ENCODE data around the gene LSM14B.

Gene LSM14B

GRCh38 chr20:62149532-62150309 is 27.4 kb downstream of the LSM14B start:
- no peak overlapping the region for H3K4me3 ChIP-seq (ENCODE audit: control insufficient read depth in 1 of 7, extremely low read depth in 1 of 7, insufficient read depth in 4 of 7, low read depth in 2 of 7, low read length in 6 of 7)
- POLR2A ChIA-PET: no interaction called here
- H3K27me3 ChIP-seq (replicated peaks in 2 of 5; ENCODE audit: control insufficient read depth in 4 of 5, insufficient read depth in 5 of 5, low read length in 4 of 5): no peaks in the 10 kb centered on the region
- WGBS (ENCODE audit: insufficient coverage): 96% methylated on average over 24 of the region's 24 CpGs
- peaks cover 4 to 10% (median 5%) of the 10 kb centered on the region in 4 experiments for H3K4me1 ChIP-seq (ENCODE audit: control extremely low read depth in 1 of 4, control insufficient read depth in 4 of 4, insufficient read depth in 4 of 4, low read length in 3 of 4)
- H3K36me3 ChIP-seq (ENCODE audit: control insufficient read depth in 4 of 4, insufficient read depth in 4 of 4, low read length in 3 of 4): peaks cover 0 to 50% (median 20%) of the 10 kb centered on the region in 4 experiments
- CTCF ChIA-PET: interaction anchor here (1.3 kb wide), 1 partner anchor 38 kb away, joined by 3 read pairs; no protein-coding TSS in a partner anchor
- no peak overlapping the region for H3K27ac ChIP-seq (ENCODE audit: insufficient read depth in 1 of 2, low read depth in 1 of 2, low read length in 2 of 2, poor library complexity in 1 of 2, severe bottlenecking in 2 of 2)
- peaks cover 0 to 14% (median 8%) of the 10 kb centered on the region in 5 experiments for H3K9me3 ChIP-seq (ENCODE audit: control extremely low read depth in 1 of 5, control insufficient read depth in 4 of 5, insufficient read depth in 2 of 5, low read depth in 1 of 5, low read length in 4 of 5)
- no peak for DNase-seq

GRCh38 chr20:62150310-62150575 is 28.0 kb downstream of the LSM14B start:
- Histone ChIP-seq H3K4me3 (ENCODE audit: control insufficient read depth in 1 of 7, extremely low read depth in 1 of 7, insufficient read depth in 4 of 7, low read depth in 2 of 7, low read length in 6 of 7) (no peak overlapping the region), H3K4me1 (ENCODE audit: control extremely low read depth in 1 of 4, control insufficient read depth in 4 of 4, insufficient read depth in 4 of 4, low read length in 3 of 4) (peaks cover 0 to 5% (median 0%) of the 10 kb centered on the region in 4 experiments), H3K27me3 (replicated peaks in 2 of 5; ENCODE audit: control insufficient read depth in 4 of 5, insufficient read depth in 5 of 5, low read length in 4 of 5) (no peaks in the 10 kb centered on the region), H3K9me3 (ENCODE audit: control extremely low read depth in 1 of 5, control insufficient read depth in 4 of 5, insufficient read depth in 2 of 5, low read depth in 1 of 5, low read length in 4 of 5) (peaks cover 0 to 14% (median 8%) of the 10 kb centered on the region in 5 experiments), H3K36me3 (ENCODE audit: control insufficient read depth in 4 of 4, insufficient read depth in 4 of 4, low read length in 3 of 4) (peaks cover 0 to 50% (median 20%) of the 10 kb centered on the region in 4 experiments), H3K27ac (ENCODE audit: insufficient read depth in 1 of 2, low read depth in 1 of 2, low read length in 2 of 2, poor library complexity in 1 of 2, severe bottlenecking in 2 of 2) (no peak overlapping the region)
- no peak for DNase-seq
- CTCF ChIA-PET: interaction anchor here (1.3 kb wide), 1 partner anchor 38 kb away, joined by 3 read pairs; no protein-coding TSS in a partner anchor
- 98% methylated on average over 11 of the region's 11 CpGs for WGBS (ENCODE audit: insufficient coverage)
- POLR2A ChIA-PET: no interaction called here

- H3K27ac ChIP-seq (ENCODE audit: insufficient read depth in 1 of 2, low read depth in 1 of 2, low read length in 2 of 2, poor library complexity in 1 of 2, severe bottlenecking in 2 of 2): no peak overlapping the region
- ChIA-PET CTCF (no interaction called here), POLR2A (no interaction called here)
- no peak overlapping the region for H3K4me3 ChIP-seq (ENCODE audit: control insufficient read depth in 1 of 7, extremely low read depth in 1 of 7, insufficient read depth in 4 of 7, low read depth in 2 of 7, low read length in 6 of 7)
- H3K27me3 ChIP-seq (replicated peaks in 2 of 5; ENCODE audit: control insufficient read depth in 4 of 5, insufficient read depth in 5 of 5, low read length in 4 of 5): no peaks in the 10 kb centered on the region
- no peaks in the 10 kb centered on the region for H3K4me1 ChIP-seq (ENCODE audit: control extremely low read depth in 1 of 4, control insufficient read depth in 4 of 4, insufficient read depth in 4 of 4, low read length in 3 of 4)
- peaks cover 0 to 14% (median 8%) of the 10 kb centered on the region in 5 experiments for H3K9me3 ChIP-seq (ENCODE audit: control extremely low read depth in 1 of 5, control insufficient read depth in 4 of 5, insufficient read depth in 2 of 5, low read depth in 1 of 5, low read length in 4 of 5)
- WGBS (ENCODE audit: insufficient coverage): 95% methylated on average over 9 of the region's 11 CpGs
- peaks cover 0 to 47% (median 18%) of the 10 kb centered on the region in 4 experiments for H3K36me3 ChIP-seq (ENCODE audit: control insufficient read depth in 4 of 4, insufficient read depth in 4 of 4, low read length in 3 of 4)
- no peak for DNase-seq
Observed at GRCh38 chr20:62151225-62151624, 28.9 kb downstream of the LSM14B start.

GRCh38 chr20:62151835-62152364 is 29.6 kb downstream of the LSM14B start:
- Histone ChIP-seq H3K27me3 (replicated peaks in 2 of 5; ENCODE audit: control insufficient read depth in 4 of 5, insufficient read depth in 5 of 5, low read length in 4 of 5) (no peaks in the 10 kb centered on the region), H3K9me3 (ENCODE audit: control extremely low read depth in 1 of 5, control insufficient read depth in 4 of 5, insufficient read depth in 2 of 5, low read depth in 1 of 5, low read length in 4 of 5) (peaks cover 0 to 14% (median 8%) of the 10 kb centered on the region in 5 experiments), H3K27ac (ENCODE audit: insufficient read depth in 1 of 2, low read depth in 1 of 2, low read length in 2 of 2, poor library complexity in 1 of 2, severe bottlenecking in 2 of 2) (no peak overlapping the region), H3K4me3 (ENCODE audit: control insufficient read depth in 1 of 7, extremely low read depth in 1 of 7, insufficient read depth in 4 of 7, low read depth in 2 of 7, low read length in 6 of 7) (no peak overlapping the region), H3K36me3 (ENCODE audit: control insufficient read depth in 4 of 4, insufficient read depth in 4 of 4, low read length in 3 of 4) (peaks cover 0 to 46% (median 17%) of the 10 kb centered on the region in 4 experiments), H3K4me1 (ENCODE audit: control extremely low read depth in 1 of 4, control insufficient read depth in 4 of 4, insufficient read depth in 4 of 4, low read length in 3 of 4) (peaks cover 0 to 4% (median 2%) of the 10 kb centered on the region in 4 experiments)
- ChIA-PET CTCF (interaction anchor here (1.0 kb wide), 1 partner anchor 13 kb away, joined by 3 read pairs; no protein-coding TSS in a partner anchor), POLR2A (no interaction called here)
- DNase-seq: no peak
- 95% methylated on average over 20 of the region's 23 CpGs for WGBS (ENCODE audit: insufficient coverage)

- Histone ChIP-seq H3K27me3 (replicated peaks in 2 of 5; ENCODE audit: control insufficient read depth in 4 of 5, insufficient read depth in 5 of 5, low read length in 4 of 5) (no peaks in the 10 kb centered on the region), H3K9me3 (ENCODE audit: control extremely low read depth in 1 of 5, control insufficient read depth in 4 of 5, insufficient read depth in 2 of 5, low read depth in 1 of 5, low read length in 4 of 5) (peaks cover 0 to 14% (median 8%) of the 10 kb centered on the region in 5 experiments), H3K36me3 (ENCODE audit: control insufficient read depth in 4 of 4, insufficient read depth in 4 of 4, low read length in 3 of 4) (peaks cover 2 to 58% (median 28%) of the 10 kb centered on the region in 4 experiments), H3K27ac (ENCODE audit: insufficient read depth in 1 of 2, low read depth in 1 of 2, low read length in 2 of 2, poor library complexity in 1 of 2, severe bottlenecking in 2 of 2) (no peak overlapping the region), H3K4me1 (ENCODE audit: control extremely low read depth in 1 of 4, control insufficient read depth in 4 of 4, insufficient read depth in 4 of 4, low read length in 3 of 4) (peaks cover 0 to 6% (median 2%) of the 10 kb centered on the region in 4 experiments), H3K4me3 (ENCODE audit: control insufficient read depth in 1 of 7, extremely low read depth in 1 of 7, insufficient read depth in 4 of 7, low read depth in 2 of 7, low read length in 6 of 7) (no peak overlapping the region)
- no peak for DNase-seq
- 98% methylated on average over 14 of the region's 29 CpGs for WGBS (ENCODE audit: insufficient coverage)
- ChIA-PET POLR2A (interaction anchor here (0.9 to 1.4 kb wide), 2 partner anchors 11 to 145 kb away, joined by 3 to 6 read pairs; no protein-coding TSS in a partner anchor), CTCF (interaction anchor here (0.8 to 2.8 kb wide), 12 partner anchors 8 to 145 kb away, joined by 3 to 26 read pairs (median 5); no protein-coding TSS in a partner anchor)
Observed at GRCh38 chr20:62155428-62156253, 33.4 kb downstream of the LSM14B start.

GRCh38 chr20:62156254-62156556 is 33.9 kb downstream of the LSM14B start:
- Histone ChIP-seq H3K27me3 (replicated peaks in 2 of 5; ENCODE audit: control insufficient read depth in 4 of 5, insufficient read depth in 5 of 5, low read length in 4 of 5) (no peaks in the 10 kb centered on the region), H3K4me1 (ENCODE audit: control extremely low read depth in 1 of 4, control insufficient read depth in 4 of 4, insufficient read depth in 4 of 4, low read length in 3 of 4) (peaks cover 0 to 6% (median 2%) of the 10 kb centered on the region in 4 experiments), H3K36me3 (ENCODE audit: control insufficient read depth in 4 of 4, insufficient read depth in 4 of 4, low read length in 3 of 4) (peaks cover 2 to 60% (median 30%) of the 10 kb centered on the region in 4 experiments), H3K27ac (ENCODE audit: insufficient read depth in 1 of 2, low read depth in 1 of 2, low read length in 2 of 2, poor library complexity in 1 of 2, severe bottlenecking in 2 of 2) (no peak overlapping the region), H3K9me3 (ENCODE audit: control extremely low read depth in 1 of 5, control insufficient read depth in 4 of 5, insufficient read depth in 2 of 5, low read depth in 1 of 5, low read length in 4 of 5) (peaks cover 0 to 14% (median 8%) of the 10 kb centered on the region in 5 experiments), H3K4me3 (ENCODE audit: control insufficient read depth in 1 of 7, extremely low read depth in 1 of 7, insufficient read depth in 4 of 7, low read depth in 2 of 7, low read length in 6 of 7) (no peak overlapping the region)
- ChIA-PET CTCF (interaction anchor here (0.7 to 2.8 kb wide), 15 partner anchors 9 to 151 kb away, joined by 3 to 26 read pairs (median 5); no protein-coding TSS in a partner anchor), POLR2A (interaction anchor here (0.8 to 1.4 kb wide), 3 partner anchors 12 to 145 kb away, joined by 3 to 6 read pairs (median 3); no protein-coding TSS in a partner anchor)
- 100% methylated on average over 1 of the region's 3 CpGs for WGBS (ENCODE audit: insufficient coverage)
- no peak for DNase-seq

Measured in common myeloid progenitor, CD34-positive (primary cell).